Measurements from ENCODE around the gene HSPG2. TPM values are rescaled to one million over a fixed set of nuclear protein-coding genes. Genes with fewer than 3 reads are reported as not detected.

The HSPG2 gene
- total and polyA plus RNA-seq, 10 of the 15 experiments (the other 5 are each of a cell fraction or from before 2014, with no cell fraction given): 0.30 to 3.4 (median 0.73) TPM; not detected in 2

GRCh38 chr1:21899987-21900386 lies 37.1 kb downstream of the HSPG2 start (continued):
- TF ChIP-seq HSF1 (IDR thresholded peaks at IDR 0.05; ENCODE audit: low read depth, low read length): no peak
- no peak for TF ChIP-seq SUPT20H (IDR thresholded peaks at IDR 0.05; ENCODE audit: borderline replicate concordance, control insufficient read depth, low read depth, low read length)

GRCh38 chr1:21899267-21899810 lies 37.8 kb downstream of the HSPG2 start:
- ChIA-PET POLR2A (interaction anchor here (1.1 kb wide), 1 partner anchor 11 kb away, joined by 5 read pairs; no protein-coding TSS in a partner anchor), CTCF (interaction anchor here (0.5 to 1.4 kb wide), 2 partner anchors 9 to 94 kb away, joined by 4 to 5 read pairs; no protein-coding TSS in a partner anchor), SMC1A (ENCODE audit: uncharacterized antibody, unreplicated experiment) (interaction anchor here (1.6 kb wide), 1 partner anchor 36 kb away, joined by 3 read pairs; no protein-coding TSS in a partner anchor), RAD21 (ENCODE audit: unreplicated experiment) (interaction anchor here (1.5 kb wide), 1 partner anchor 10 kb away, joined by 3 read pairs; no protein-coding TSS in a partner anchor)
- intact Hi-C loops (cut with micrococcal nuclease; ENCODE audit: unreplicated experiment): no loop called here
- Histone ChIP-seq H4K20me1 (ENCODE audit: control insufficient read depth, insufficient read depth) (no peaks in the 10 kb centered on the region), H2AFZ (ENCODE audit: control insufficient read depth, low read depth, low read length) (no peak overlapping the region), H3K79me2 (ENCODE audit: control insufficient read depth, insufficient read depth, low read length) (no peaks in the 10 kb centered on the region), H3K27ac (ENCODE audit: control insufficient read depth, insufficient read depth) (no peak overlapping the region), H3K4me3 (no peak overlapping the region), H3K9ac (ENCODE audit: control insufficient read depth, insufficient read depth, low read length) (no peak overlapping the region), H3K9me3 (replicated peaks; ENCODE audit: control insufficient read depth, insufficient read depth, low read length) (no peaks in the 10 kb centered on the region), H3K36me3 (ENCODE audit: control insufficient read depth in 2 of 2, insufficient read depth in 2 of 2, low read length in 1 of 2) (no peaks in the 10 kb centered on the region), H3K27me3 (replicated peaks in 1 of 2; ENCODE audit: control insufficient read depth in 2 of 2, insufficient read depth in 2 of 2, low read length in 1 of 2) (no peaks in the 10 kb centered on the region; a peak in 1 of 4 replicates), H3K4me2 (ENCODE audit: control insufficient read depth, insufficient read depth) (no peak overlapping the region), H3K4me1 (ENCODE audit: control insufficient read depth, insufficient read depth, low read length) (no peaks in the 10 kb centered on the region)
- no TSS peak for BruUV-seq (replicated peaks)
- FAIRE-seq (no peak), ATAC-seq (peak; percentile 28; the same call in 2 of the 3 replicates), DNase-seq (ENCODE audit: low read depth, low spot score) (no peak)
- 0% methylated on average over 4 of the region's 4 CpGs for WGBS (ENCODE audit: insufficient coverage, insufficient replicate concordance, low lambda C conversion rate, missing lambda C conversion rate)
- TF ChIP-seq YY1 (IDR thresholded peaks at IDR 0.05; ENCODE audit: low read depth, low read length): no peak
- TF ChIP-seq CHD2 (IDR thresholded peaks at IDR 0.05; ENCODE audit: borderline replicate concordance, low read depth, low read length): no peak
- in situ Hi-C loops (cut with MboI): no loop called here

All from GM12878 (cell line).